Measurements from ENCODE around the gene CAPN12.

Gene CAPN12

DNA sequence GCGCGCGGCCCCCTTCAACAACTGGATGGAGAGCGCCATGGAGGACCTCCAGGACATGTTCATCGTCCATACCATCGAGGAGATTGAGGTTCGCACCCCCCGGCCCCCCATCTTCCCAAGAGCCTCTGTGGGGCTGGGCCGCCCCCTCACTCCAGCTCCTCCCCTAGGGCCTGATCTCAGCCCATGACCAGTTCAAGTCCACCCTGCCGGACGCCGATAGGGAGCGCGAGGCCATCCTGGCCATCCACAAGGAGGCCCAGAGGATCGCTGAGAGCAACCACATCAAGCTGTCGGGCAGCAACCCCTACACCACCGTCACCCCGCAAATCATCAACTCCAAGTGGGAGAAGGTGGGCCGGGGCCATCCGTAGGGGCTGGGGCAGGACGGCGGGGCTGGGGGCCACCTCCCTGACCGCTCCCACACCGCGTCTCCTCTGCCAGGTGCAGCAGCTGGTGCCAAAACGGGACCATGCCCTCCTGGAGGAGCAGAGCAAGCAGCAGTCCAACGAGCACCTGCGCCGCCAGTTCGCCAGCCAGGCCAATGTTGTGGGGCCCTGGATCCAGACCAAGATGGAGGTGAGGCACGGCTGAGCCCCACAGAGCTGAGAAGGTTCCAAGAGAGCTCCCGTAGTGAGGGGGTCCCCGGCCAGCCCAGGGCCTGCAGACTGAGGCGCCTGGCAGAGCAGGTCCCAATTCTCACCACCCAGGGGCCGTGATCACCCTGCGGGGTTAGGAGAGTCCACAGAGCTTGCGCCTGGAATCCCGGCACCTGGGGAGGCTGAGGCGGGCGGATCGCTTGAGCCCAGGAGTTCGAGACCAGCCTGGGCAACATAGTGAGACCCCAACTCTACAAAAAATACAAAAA is 20.1 kb downstream of the CAPN12 start:
- DNase-seq: no peak

DNA sequence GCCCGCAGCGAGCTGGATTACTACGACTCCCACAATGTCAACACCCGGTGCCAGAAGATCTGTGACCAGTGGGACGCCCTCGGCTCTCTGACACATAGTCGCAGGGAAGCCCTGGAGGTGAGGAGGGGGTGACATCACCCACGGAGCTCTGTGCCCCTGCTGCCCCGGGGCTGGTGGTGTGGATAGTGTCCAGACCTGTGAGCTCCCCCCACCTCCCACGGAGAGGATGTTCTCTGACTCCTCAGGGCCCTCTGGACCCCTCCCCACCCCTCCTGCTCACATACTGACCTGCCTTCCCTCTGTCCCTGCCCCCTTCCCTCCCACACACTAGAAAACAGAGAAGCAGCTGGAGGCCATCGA is 20.7 kb downstream of the CAPN12 start:
- no peak for DNase-seq

DNA sequence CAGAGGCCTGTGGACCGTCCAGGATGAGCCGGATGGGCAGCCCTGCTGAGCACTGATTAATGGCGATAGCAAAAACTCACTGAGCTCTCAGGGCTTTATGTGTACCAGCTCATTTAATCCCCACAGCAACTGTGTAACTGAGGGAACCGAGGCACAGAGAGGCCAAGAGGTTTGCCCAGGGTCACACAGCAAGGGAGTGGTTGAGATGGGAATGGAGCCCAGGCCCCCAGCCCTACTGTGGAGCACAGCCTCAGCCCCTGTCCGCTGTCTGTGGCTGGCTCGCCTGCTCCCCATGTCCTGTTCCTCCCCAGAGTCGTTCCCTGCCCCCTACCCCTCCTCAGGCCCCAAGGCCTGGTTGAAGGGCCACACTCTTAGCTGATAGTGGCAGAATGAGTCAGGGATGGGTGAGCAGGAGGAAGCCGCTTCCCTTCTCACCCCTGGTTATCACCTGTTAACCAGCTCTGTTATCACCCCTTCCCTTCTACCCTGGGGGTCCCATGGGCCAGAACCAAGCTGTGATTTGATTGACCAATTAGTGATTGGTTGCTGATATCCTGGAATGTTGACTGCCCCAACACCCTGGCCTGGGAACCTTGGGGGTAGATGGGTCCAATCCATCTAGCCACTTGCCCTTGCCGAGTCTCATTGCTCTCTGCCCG is 21.2 kb downstream of the CAPN12 start:
- DNase-seq: no peak

DNA sequence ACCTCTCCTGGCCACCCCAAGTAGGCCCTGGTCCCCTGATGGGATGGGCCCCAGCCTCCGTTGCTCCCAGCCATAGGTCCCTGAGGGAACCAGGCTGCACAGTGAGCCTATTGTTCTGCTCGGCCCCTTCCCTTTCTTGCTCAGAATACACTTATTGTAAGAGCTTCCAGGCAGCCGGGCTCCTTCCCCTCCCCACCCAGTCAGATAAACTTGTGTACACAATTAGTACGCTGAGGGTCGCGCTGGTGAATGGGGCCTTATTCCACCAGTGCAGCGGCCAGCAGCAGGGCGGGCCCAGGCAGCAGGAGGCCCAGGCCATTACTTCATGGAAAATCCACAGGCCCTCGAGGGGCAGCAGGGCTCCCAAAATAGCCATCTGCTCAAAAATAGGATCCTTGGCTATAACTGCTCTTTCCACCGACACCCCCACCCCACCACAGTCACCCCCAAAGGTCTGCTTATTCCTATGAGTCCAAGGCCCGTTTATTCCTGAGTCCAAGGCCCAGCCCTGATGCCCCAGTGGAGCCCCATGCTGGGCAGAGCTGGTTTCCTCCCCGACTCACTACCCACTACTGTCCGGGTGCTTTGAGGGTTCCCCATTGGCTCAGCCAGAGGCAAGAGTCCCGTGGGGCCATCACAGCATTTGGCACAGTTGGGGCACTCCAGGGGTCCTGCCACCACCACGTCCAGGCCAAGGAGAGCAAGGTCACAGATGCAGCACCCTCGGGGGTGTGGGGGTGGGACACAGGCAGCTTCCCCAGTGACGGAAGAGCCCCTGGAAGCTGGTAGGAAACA is 22.1 kb downstream of the CAPN12 start:
- DNase-seq: no peak

DNA sequence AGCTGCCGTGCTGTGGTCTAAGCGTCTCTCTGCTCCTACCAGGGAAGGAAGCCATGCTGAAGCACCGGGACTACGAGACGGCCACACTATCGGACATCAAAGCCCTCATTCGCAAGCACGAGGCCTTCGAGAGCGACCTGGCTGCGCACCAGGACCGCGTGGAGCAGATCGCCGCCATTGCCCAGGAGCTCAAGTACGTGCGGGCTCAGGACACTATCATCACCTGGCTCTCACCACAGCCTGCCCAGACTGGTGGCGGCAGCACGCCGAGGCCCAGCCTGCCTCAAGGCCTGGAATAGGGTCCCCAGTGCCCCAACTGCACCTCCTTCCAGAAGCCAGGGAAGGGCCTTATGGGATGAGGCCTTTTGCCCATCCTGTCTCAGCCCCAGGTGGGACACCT is 22.8 kb downstream of the CAPN12 start:
- no peak for DNase-seq

DNA sequence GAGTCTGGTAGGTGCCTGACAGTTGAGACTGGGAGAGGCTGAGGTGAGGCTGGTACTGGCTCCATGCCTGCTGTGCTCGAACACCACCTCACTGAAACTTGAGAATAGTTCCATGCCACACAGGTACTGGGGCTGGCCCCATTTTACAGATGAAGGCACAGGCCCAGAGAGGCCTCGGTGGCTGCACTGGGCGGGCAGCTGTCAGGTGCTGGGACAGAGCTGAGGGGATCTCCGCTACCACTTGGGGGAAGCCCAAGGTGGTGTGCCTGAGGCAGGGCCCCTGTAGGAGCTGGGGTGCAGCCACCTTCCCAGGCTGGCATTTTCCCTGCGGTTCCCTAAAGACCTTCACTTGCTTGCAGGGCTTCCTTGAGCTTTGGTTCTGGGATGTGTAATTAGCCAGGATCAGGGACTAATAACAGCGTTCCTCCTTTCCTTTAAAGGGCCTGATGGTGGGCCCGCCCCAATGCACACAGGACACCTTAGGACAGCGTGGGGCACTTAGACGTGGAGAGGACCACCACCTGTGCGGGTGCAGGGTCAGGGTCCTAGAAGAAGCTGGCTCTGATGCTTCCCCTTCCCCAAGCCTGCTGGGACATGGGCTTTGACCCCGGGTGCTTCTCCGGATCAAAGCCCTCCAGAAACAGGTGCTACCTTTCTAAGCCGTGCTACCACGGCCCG is 23.6 kb downstream of the CAPN12 start:
- no peak for DNase-seq

DNA sequence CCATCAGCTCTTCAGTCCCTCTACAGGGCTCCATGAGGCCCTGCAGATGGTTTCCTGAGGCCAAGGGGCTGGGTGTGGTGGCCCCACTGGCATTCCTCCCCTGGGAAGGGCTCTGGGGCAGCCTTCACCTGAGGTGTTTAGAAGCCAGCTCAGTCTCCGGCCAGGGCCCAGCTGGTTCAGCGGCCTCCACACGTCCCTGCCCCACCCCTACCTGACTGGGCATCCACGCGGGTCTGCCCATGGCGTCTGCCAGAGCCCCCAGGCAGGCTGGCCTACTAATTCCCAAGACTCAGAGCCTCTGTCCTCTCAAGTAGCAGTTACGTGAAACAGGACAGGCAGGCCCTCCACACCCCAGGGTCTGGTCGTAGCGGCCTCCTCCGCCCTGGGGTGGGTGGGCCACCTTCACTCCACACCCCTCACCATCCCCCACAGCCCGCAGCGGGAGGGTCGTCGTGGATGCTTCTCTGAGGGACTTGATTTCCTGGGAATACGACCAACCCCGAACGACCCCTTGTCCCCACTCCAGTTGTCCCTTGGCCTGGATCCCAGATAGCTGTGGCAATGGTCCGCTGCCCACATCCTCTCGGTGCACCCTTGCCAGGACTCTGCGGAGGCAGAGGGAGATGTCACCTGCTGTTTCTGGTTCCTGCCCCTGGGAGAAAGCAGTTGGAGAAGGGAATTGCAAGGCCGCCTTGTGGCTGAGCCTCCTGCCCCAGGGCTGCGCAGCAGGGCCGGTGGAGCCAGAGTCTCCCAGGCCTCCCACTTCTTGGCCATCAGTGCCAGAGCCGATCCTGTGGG is 24.3 kb downstream of the CAPN12 start:
- no peak for DNase-seq

DNA sequence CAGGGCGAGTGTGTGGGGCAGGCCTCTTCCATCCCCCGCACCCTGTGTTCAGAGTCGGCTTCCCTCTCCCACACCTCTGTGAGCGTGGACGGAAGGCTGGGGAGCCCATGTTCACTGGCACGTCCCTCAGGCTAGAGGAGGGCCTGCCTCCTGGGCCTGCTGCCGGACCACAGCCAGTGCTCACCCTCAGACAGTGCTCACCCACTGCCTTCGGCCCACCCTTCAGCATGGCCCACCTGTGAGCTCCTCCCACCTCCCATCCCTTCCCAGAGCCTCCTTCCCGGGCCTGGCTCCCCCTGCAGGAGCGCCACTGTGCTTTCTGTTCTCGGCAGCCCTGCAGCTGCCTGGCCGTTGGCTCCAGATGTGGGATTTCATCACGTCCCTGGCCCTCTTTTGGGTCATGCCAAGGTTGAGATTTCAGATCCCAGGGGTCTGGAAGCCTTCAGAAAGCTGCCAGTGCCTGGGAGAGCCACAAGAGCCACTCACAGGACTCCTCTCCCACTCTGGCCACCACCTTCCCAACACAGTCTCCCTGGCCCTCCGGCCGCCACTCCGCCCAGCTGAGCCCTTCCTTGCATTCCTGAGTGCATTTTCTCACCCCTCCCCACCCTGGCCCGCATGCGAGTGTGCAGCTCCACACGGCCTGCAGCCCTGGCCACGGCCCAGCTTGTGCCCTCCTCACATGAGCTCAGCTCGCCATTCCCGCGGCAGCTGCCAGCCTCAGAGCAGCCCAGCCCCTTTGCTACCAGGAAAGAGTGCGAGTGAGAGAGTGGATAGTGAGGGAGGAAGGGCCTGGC is 25.3 kb downstream of the CAPN12 start:
- DNase-seq: no peak

DNA sequence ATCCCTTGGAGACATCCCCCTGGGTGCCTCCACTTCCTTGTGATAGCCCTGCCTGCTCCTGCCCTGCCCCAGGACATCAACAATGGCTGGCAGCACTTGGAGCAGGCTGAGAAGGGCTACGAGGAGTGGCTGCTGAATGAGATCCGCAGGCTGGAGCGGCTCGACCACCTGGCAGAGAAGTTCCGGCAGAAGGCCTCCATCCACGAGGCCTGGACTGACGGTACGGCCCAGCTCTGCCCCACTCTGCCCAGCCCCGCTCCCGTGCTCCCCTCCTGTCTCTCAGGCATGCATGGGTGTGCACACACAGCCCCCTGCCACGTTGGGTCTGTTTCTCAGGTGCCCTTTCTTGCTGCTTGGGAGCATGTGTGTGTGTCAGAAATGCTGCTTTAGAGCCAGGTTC is 26.4 kb downstream of the CAPN12 start:
- DNase-seq: no peak

DNA sequence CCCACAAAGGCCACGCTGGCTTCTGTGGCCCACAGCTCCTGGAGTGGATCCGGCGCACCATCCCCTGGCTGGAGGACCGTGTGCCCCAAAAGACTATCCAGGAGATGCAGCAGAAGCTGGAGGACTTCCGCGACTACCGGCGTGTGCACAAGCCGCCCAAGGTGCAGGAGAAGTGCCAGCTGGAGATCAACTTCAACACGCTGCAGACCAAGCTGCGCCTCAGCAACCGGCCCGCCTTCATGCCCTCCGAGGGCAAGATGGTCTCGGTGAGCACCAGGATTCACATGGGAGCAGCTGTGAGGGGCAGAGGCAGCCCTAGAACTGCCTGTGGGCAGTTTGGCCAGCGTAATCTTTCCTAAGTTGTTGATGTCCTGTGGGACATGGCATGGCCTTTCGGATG is 27.2 kb downstream of the CAPN12 start:
- no peak for DNase-seq

DNA sequence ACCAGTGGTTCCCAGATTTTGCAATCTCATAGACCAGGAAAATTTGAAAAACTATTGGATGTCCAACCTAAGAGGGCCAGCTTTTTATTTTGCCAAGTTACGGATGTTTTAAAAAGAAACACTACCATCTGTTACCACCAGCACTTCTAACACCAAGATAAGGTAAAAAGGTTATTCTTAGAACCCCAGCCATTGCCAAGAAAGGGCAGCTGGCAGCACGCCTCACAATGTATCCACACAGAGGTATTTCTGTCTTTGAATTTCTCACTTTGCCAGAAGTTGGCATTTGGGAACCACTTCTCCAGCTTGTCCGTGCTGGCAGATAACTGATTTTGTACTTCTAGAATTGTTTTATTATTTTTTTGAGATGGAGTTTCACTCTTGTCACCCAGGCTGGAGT is 28.7 kb downstream of the CAPN12 start:
- DNase-seq: no peak

DNA sequence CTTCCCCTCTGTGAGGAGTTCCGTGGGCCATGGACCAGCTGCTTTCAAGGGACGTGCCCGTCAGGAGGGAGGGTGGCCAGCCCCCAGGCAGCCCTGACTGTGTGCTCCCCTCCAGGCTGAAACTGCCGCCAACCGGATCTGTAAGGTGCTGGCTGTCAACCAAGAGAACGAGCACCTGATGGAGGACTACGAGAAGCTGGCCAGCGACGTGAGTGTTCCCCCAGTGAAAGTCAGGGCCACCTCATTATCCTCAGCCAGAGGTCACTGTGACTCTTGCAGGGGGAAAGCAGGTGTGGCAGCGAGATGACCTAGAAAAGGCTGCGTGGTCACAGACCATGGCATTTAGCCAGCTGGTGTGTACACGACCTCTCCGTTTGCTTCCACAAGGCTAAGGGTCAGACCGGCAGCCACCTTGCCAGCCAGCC is 29.9 kb downstream of the CAPN12 start:
- DNase-seq: peak; percentile 54 to 77

DNA sequence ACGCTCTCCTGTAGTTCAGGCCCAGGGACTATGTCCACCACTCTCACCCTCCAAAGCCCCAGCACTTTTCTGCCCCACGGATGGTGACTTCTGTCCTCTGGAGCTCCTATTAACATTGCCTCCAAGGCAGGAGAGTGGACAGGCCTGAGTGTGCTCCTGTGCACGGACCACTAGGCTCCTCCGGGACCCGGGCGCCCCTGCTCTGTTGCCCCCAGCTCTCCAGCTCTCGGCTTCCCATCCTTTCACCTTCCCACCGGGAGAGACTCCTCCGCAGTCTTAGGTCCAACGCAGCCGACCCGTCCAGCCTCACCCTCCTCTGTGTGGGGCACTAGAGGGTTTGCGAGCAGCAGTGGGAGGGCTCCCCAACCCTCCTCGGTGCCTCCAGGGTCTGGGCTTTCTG is 30.4 kb downstream of the CAPN12 start:
- DNase-seq: no peak

DNA sequence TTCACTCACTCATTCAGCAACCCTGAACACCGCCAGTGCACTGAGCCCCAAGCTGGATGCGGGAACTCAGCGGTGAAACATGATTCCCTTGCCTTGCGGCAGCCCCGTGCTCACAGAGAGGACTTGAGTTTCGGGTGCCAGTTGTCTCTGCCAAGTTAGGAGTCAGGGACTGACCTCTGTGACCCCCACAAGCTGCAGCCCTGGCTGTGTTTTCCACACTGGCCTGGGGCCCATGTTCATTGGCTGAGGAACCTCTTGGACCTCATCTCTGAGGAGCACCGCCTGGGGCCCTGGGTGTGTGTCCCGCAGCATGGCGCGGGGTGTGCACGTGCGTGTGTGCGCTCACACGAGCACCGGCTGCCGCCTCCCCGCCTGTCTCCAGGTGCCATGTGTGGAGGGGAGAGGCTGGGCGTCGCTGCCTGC is 31.0 kb downstream of the CAPN12 start:
- no peak for DNase-seq

DNA sequence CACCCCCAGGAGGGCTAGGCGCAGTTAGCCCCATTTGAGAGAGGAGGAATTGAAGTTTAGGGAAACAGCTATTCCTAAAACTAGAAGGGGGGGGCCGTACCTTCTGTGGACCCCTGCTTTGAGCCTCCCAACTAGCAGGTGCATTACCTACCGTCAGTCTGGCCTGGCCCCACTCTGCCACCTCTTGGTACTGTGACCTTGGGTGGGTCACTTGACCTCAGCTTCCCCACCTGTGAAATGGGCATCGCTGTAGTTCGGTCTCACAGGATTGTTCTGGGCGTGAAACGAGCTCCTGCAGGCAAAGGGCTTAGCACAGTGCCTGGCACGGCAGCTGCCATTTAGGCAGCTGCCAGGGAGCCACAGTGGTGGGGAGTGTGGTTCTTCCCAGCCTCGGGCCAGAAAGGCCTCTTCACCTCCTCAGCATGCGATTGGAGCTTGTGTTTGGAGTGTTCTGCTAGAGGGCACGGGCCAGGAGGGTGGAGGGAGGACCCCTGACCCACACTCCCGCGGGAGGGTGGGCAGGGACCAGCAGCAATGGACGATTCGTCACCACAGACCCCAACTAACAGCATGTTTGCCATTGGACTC is 32.0 kb downstream of the CAPN12 start:
- no peak for DNase-seq

DNA sequence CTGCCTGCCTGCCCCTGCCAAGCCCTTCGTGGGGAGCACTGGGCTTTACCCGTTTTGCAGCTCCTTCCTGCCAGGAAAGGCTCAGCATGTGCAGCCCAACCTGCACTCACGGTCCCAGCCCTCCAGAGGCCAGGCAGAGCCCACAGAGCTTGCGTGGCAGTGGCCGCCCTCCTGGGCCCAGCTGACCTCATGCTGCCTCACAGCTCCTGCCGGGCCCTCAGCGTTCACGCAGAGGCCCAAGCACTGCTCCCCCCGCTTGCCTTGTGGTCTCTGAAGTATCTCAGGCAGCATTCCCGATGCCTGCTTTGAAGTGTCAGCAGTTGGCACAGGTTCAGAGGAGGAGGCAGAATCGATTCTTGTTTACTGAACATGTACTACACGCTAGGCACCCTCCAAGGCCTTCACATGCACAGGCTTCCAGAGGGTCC is 32.5 kb downstream of the CAPN12 start:
- no peak for DNase-seq

DNA sequence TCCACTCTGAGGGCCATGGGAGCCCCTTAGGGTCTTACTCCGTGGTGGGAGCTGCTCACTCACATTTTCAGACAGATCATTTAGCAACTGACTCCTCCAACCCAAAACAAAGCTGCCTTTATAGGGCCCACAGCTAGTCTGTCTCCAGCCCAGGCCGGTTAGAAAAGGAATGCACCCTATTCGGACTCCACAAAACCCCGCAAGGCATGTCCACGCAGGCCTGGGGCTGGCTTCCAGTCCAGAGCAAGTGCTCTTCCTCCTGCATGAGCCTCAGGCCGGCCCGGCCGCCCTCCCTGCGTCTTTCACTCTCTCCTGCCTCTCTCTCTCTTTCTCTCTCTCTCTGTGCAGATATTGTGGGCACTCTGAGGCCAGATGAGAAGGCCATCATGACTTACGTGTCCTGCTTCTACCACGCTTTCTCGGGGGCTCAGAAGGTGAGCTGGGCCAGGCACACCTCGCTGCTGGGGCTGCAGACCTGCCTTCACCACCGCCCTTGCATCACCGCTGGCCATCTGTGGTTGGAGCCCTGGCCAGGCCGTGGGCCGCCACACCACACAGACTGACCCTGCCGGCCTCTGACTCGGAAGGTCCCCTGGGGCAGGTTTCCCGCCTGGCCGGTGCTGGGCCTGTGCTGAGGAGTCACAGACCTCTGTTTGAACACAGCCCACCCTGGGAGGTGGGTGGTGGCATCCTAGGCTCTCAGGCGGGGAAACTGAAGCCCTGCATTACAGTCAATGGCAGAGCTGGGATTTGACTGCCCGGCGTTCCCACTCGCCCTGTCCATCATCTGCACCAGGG is 33.1 kb downstream of the CAPN12 start:
- no peak for DNase-seq

DNA sequence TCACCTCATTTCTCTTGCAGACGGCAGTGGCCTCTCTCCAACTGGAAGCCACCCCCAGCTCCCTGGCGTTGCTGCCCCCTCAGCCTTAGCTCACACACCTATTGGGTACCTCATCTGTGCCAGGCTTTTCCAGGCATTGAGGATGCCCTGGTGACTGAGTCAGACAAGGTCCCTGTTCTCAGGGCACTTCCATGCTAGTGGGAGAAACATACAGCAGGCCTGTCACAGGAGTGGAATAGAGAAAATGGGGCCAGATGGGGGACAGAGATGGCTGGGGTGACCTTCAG is 33.9 kb downstream of the CAPN12 start:
- no peak for DNase-seq

DNA sequence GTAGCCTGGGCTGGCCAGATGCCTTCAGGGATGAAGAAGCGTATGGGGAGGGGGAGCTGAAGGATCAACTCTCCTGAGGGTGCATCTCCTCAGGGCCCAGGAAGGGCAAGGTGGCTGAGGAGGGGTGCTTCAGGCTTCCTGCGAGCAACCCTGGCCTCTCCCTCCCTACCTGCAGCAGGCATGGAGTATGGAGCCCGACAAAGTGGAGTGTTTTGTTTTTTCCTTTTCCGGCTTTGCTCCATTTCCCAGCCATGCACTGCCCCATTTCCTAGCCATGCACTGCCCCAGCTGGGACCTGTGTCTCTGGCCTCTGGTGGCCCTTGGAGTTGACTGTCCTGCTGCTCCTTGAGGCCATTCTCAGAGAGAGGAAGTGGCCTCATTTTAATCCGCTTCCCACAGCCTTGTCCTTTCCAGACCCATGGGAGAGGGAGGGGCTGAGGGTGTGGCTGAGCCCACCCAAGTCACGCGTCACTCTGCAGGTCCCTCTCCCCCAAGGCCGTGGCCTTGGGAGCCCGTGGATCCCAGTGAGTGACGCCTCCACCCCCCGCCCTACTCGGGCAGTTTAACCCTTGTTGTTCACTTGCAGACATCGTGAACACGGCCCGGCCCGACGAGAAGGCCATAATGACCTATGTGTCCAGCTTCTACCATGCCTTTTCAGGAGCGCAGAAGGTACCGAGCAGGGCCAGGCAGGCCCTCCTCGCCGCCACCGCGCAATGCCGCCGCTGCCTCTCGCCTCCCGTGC is 34.4 kb downstream of the CAPN12 start:
- DNase-seq: no peak

DNA sequence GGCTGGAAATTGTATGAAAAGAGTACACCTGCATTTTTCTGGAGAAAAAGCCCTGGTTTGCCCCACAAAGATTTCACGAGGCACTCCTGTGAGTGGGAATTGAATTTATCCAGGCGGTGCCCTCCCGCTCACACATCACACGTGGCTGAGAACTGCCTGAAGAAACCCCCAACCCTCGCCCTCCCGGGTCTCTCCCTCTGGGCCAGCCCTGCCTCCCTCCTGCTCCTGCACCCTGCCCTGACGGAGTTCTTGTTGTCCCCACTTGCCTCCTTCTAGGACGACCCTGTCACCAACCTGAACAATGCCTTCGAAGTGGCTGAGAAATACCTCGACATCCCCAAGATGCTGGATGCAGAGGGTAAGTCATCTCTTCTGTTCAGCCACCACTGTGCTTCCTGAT is 35.2 kb downstream of the CAPN12 start:
- no peak for DNase-seq

Measured in SHP77 (cell line).